ENCODE measurements around the gene FRAT1. TPM values are rescaled to one million over a fixed set of nuclear protein-coding genes. Genes with fewer than 3 reads are reported as not detected.

The FRAT1 gene
- total and polyA plus RNA-seq, 2 of the 8 experiments (the other 6 are each of a cell fraction or from before 2014, with no cell fraction given): 1.9 to 5.2 TPM

DNA sequence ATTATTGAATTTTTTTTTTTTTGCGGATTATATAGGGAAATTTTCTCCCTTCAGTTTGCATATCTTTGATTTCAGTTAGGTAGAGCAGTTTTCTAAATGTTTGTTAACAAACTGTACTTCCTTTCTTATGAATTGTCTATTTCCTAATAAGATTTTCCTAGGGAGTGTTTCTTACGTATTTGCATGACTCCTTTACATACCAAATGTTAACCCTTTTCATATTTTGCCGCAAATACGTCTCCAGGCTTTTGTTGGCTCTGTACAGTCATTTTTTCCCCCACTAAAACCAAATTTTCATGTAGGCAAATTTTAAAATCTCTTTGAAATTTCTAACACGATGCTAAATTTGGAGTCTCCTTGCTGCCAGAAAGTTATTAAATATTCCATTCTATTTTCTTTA is 17.4 kb downstream of the FRAT1 start:
- CTCF ChIA-PET (ENCODE audit: partially characterized antibody): no interaction called here
- no peak overlapping the region for H2AFZ ChIP-seq (ENCODE audit: low read length)
- H3K4me3 ChIP-seq (ENCODE audit: extremely low read depth in 1 of 4, insufficient read depth in 2 of 4, low read depth in 3 of 4, low read length in 4 of 4): peak overlapping the region in 1 of 4 experiments; percentile 90; a peak in 3 of 8 replicates
- H3K9ac ChIP-seq (replicated peaks in 1 of 4; ENCODE audit: extremely low read depth in 1 of 4, low read depth in 3 of 4, low read length in 3 of 4): no peak overlapping the region
- peak overlapping the region; percentile 57 to 96; a peak in 3 of 4 replicates for H3K4me2 ChIP-seq (ENCODE audit: insufficient read depth in 1 of 2, low read depth in 2 of 2, low read length in 2 of 2)
- no peak for TF ChIP-seq CEBPB (IDR thresholded peaks at IDR 0.05; ENCODE audit: low read depth, low read length)
- no peak for TF ChIP-seq EGR1 (IDR thresholded peaks at IDR 0.05; ENCODE audit: borderline replicate concordance, low read depth, low read length)
- TF ChIP-seq FOSL1 (IDR thresholded peaks at IDR 0.05; ENCODE audit: insufficient read depth, low read depth, low read length): no peak
- no peak for TF ChIP-seq SUZ12 (IDR thresholded peaks at IDR 0.05; ENCODE audit: low read length)
- TF ChIP-seq YY1 (IDR thresholded peaks at IDR 0.05; ENCODE audit: low read depth, low read length): no peak
- no peak for TF ChIP-seq ZNF274 (IDR thresholded peaks at IDR 0.05; ENCODE audit: borderline replicate concordance, extremely low read depth, low read length)
- no peak for TF ChIP-seq NANOG (IDR thresholded peaks at IDR 0.05; ENCODE audit: insufficient read depth, low read depth, low read length, poor library complexity, severe bottlenecking)
- TF ChIP-seq SIN3A (conservative IDR thresholded peaks at IDR 0.05 in 1 of 2, IDR thresholded peaks at IDR 0.05 in 1 of 2; ENCODE audit: low read depth in 1 of 2, low read length in 2 of 2): no peak
- no peak for TF ChIP-seq BRCA1 (IDR thresholded peaks at IDR 0.05; ENCODE audit: low read depth, low read length)
- TF ChIP-seq RBBP5 (IDR thresholded peaks at IDR 0.05; ENCODE audit: borderline replicate concordance, low read depth, low read length): no peak
- no peak overlapping the region for H3K18ac ChIP-seq (ENCODE audit: extremely low read depth, low read length)
- no peak overlapping the region for H2AK5ac ChIP-seq (ENCODE audit: low read depth, low read length)
- peaks cover 21% of the 10 kb centered on the region for H3K23me2 ChIP-seq (ENCODE audit: low read depth, low read length)
- H3K79me2 ChIP-seq (ENCODE audit: control insufficient read depth in 1 of 2, insufficient read depth in 2 of 2, low read length in 2 of 2): peaks cover 20 to 29% of the 10 kb centered on the region in 2 experiments
- H3K36me3 ChIP-seq (ENCODE audit: control insufficient read depth in 2 of 4, insufficient read depth in 4 of 4, low read length in 3 of 4): peaks cover 0 to 13% (median 0%) of the 10 kb centered on the region in 4 experiments; a peak in 1 of 8 replicates
- peaks cover 4 to 10% of the 10 kb centered on the region in 2 experiments for H4K20me1 ChIP-seq (replicated peaks in 1 of 2; ENCODE audit: control insufficient read depth in 1 of 2, insufficient read depth in 2 of 2, low read length in 2 of 2)
- POLR2A ChIA-PET (ENCODE audit: partially characterized antibody): interaction anchor here (0.8 to 1.0 kb wide), 4 partner anchors 11 to 19 kb away, joined by 3 to 6 read pairs (median 4); partner anchors contain the start of gene FRAT1
- no peak overlapping the region for H2BK12ac ChIP-seq (ENCODE audit: low read depth, low read length)
- no peak overlapping the region for H3K56ac ChIP-seq (replicated peaks; ENCODE audit: insufficient read length, low read depth, low read length)
- no peaks in the 10 kb centered on the region for H3K9me3 ChIP-seq (ENCODE audit: insufficient read depth in 2 of 2, low read depth in 1 of 2, low read length in 1 of 2)
- no peak overlapping the region for H4K91ac ChIP-seq (replicated peaks; ENCODE audit: insufficient read length, low read length)
- DNase-seq (ENCODE audit: low read depth in 1 of 2, low spot score in 2 of 2): no peak
- no peak overlapping the region for H2BK20ac ChIP-seq (ENCODE audit: low read length)
- no peak overlapping the region for H3K23ac ChIP-seq (ENCODE audit: insufficient read length)
- peaks cover 8 to 19% (median 9%) of the 10 kb centered on the region in 4 experiments for H3K4me1 ChIP-seq (replicated peaks in 1 of 4; ENCODE audit: control insufficient read depth in 3 of 4, insufficient read depth in 4 of 4, low read length in 3 of 4)
- H3K79me1 ChIP-seq (ENCODE audit: low read depth, low read length): no peaks in the 10 kb centered on the region; the same call in 1 of the 2 replicates
- 27% methylated on average over 5 of the region's 5 CpGs; no CpG with 5 or more reads in 1 of the 2 experiments for WGBS, 2 experiments (ENCODE audit: extremely low coverage in 1 of 2, insufficient coverage in 1 of 2, insufficient read length in 1 of 2, insufficient replicate concordance in 2 of 2, low coverage in 1 of 2, low lambda C conversion rate in 2 of 2, missing lambda C conversion rate in 1 of 2)
- FAIRE-seq: no peak
- no peak overlapping the region for H2BK120ac ChIP-seq (replicated peaks; ENCODE audit: low read depth, low read length)
- H3K4ac ChIP-seq (replicated peaks; ENCODE audit: insufficient read length, low read depth, low read length): no peak overlapping the region
- H4K8ac ChIP-seq (ENCODE audit: extremely low read depth, insufficient read depth, low read length): no peak overlapping the region
- no peak overlapping the region for H2BK15ac ChIP-seq (ENCODE audit: low read length)
- H3K27ac ChIP-seq (ENCODE audit: low read depth, low read length): no peak overlapping the region
- H3K27me3 ChIP-seq (replicated peaks in 1 of 4; ENCODE audit: control insufficient read depth in 3 of 4, extremely low read depth in 1 of 4, insufficient read depth in 3 of 4, low read length in 3 of 4): no peaks in the 10 kb centered on the region
- H3K14ac ChIP-seq (ENCODE audit: insufficient read length): no peak overlapping the region
- H4K5ac ChIP-seq (ENCODE audit: insufficient read length, low read depth, low read length): peak overlapping the region; percentile 32
- H2BK5ac ChIP-seq (ENCODE audit: low read depth, low read length): no peak overlapping the region

Measured in H1 (cell line).